ENCODE data around the gene TMEM123. TPM values are rescaled to one million over a fixed set of nuclear protein-coding genes. Genes with fewer than 3 reads are reported as not detected.

The TMEM123 gene, protein sequence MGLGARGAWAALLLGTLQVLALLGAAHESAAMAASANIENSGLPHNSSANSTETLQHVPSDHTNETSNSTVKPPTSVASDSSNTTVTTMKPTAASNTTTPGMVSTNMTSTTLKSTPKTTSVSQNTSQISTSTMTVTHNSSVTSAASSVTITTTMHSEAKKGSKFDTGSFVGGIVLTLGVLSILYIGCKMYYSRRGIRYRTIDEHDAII
- polyA plus RNA-seq (2013, experiment 1 of 2; ENCODE audit: insufficient read length): 173 TPM
- polyA plus RNA-seq (2013, experiment 2 of 2; ENCODE audit: insufficient read length): 215 TPM

DNA sequence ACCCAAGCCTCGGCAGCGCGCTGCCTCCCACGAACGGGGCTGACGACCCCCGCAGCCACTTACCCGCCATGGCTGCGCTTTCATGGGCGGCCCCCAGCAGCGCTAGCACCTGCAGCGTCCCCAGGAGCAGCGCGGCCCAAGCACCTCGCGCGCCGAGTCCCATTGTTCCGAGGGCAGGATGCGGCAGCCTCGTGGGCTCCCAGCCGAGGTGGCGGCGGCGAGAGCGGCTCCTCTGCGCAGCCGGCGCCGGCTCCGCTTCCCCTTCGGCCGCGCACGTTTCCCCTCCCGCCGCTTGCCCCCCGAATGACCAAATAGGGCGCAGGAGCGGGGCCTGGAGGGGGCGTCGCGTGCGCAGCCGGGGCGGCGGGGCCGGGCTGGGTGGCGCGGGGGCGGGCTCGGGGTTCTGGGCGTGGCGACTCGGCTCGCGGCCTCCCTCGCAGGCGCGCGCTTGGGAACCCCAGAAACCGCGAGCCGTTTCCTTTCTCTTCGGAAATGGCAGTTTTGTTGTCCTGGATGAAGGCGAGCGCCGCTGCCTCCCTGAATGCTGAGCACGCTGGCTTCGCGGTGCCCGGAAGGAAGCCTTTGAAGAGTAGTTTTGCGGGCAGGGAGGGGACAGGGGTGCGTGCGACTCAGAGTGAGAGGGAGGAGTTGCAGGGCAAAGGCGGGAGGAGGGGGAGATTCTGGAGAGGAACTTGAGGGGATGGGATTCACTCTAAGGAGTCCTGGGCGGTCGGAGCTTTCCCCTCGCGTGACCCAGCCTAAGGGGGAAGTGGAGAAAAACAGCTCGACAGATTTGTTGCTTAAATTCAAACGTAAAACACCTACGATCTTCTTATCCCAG is at the start of gene TMEM123:
Gene TMEM123, minus strand, starts transcription at position 305 of the 841 bp plus-strand sequence. Its CDS starts 142 bp downstream, at position 163.
- DNase-seq: peak; percentile 73

GRCh38 chr11:102500829-102501228 is 48.3 kb upstream of the TMEM123 start:
- no peak for DNase-seq

DNA sequence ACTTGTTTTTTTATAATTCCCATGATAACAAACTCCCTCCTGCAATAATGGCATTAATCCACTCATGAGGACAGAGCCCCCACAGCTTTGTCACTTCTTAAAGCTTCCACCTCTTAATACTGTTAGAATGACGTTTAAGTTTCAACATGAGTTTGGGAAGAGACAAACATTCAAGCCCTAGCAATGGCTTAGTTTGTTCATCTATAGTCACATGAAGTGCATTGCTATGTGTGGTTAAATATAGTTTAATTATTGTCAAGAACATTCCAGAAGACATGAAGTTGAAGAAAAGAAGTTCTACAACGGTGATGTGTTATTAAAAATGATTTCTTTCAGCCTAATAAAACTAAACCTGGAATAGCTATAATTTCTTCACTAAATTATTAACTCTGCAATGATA is 47.4 kb upstream of the TMEM123 start:
- no peak for DNase-seq

GRCh38 chr11:102499151-102499550 is 46.6 kb upstream of the TMEM123 start:
- DNase-seq: no peak

DNA sequence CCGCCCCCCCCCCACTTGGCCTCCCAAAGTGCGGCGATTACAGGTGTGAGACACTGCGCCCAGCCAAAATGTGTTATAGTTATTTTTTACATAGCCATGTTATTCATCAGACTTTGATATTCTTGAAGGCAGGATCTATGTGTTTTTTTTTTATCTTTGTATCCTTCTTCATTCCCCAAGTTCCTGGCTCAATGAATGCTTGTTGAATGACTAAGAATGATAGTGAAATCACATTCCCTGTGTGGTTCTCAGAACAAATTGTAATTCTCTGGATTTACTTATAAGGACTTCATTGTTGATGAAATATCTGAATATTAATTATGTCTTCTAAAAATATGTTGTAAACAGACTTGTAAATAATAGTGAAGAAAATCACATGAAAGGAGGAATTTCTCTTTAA is 44.5 kb upstream of the TMEM123 start:
- DNase-seq: peak; percentile 79

DNA sequence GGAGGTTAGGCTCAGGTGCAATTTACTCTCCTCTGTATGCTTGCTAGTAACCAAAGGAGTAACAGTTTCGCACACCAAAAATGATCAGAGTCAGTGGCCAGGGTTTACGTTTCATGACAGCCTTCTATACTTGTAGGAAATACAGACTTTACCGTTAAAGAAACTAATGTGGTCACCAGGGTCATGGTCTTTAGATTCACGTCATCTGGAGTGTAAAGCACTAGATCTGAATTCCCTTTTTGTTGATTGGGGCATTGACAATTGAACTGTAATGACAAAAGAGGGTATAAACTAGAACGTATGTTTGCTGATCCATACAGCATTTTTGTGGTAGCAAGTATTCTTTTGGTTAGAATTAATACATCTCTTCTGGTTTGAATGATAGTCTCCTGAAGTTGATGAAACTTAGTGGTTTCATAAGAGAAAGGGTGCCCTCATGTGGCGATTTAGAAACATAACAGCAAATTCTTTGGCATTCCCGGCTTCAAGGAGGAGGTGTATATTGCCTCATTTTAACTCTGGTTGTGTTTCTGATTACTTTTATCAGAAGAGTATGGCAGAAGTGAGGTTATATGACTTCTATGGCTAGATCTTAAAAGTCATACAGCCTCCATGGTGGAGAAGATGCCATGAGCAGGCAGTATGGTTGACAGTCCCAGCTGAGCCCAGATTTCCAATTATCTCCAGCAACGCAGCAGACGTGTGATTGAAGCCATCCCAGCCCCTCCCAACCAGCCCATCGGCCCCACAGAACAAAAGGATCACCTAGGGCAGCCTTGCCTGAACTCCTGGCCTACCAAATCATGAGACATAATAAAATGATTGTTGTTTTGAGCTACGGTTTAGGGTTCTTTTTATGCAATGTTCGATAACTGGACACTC is 42.8 kb upstream of the TMEM123 start:
- peak; percentile 83 for DNase-seq

DNA sequence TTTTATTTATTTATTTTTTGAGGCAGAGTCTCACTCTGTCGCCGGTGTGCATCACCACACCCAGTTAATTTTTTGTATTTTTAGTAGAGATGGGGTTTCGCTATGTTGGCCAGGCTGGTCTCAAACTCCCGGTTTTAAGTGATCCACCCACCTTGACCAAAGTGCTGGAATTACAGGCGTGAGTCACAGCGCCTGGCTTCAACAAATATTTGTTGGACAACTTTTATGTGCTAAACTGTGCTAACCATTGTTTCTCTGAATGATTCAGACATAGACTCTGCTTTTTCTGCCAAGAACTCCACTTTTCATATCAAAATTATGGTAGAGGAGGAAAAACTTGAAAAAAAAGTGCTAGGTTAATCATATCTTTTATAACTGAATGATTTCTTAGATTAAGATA is 41.7 kb upstream of the TMEM123 start:
- DNase-seq: peak; percentile 24

GRCh38 chr11:102493524-102493923 is 41.0 kb upstream of the TMEM123 start:
- no peak for DNase-seq

DNA sequence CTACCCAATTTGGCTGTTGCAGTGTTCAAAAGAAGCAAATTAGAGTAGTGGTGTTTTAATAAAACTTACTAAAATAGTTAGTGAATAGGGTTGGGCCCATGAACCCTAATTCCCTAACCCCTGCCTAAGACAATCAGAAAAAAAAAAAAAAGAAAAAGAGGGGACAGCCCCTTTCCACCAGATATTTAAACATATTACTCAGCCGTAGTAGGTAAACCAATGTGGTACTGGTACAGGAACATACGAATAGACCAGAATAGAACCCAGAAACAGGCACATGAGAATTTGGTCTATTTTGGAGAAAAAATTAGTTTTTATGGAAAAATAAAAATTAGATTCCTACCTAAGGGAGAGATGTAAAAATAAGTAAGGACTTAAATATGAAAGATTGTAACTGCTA is 39.4 kb upstream of the TMEM123 start:
- no peak for DNase-seq

DNA sequence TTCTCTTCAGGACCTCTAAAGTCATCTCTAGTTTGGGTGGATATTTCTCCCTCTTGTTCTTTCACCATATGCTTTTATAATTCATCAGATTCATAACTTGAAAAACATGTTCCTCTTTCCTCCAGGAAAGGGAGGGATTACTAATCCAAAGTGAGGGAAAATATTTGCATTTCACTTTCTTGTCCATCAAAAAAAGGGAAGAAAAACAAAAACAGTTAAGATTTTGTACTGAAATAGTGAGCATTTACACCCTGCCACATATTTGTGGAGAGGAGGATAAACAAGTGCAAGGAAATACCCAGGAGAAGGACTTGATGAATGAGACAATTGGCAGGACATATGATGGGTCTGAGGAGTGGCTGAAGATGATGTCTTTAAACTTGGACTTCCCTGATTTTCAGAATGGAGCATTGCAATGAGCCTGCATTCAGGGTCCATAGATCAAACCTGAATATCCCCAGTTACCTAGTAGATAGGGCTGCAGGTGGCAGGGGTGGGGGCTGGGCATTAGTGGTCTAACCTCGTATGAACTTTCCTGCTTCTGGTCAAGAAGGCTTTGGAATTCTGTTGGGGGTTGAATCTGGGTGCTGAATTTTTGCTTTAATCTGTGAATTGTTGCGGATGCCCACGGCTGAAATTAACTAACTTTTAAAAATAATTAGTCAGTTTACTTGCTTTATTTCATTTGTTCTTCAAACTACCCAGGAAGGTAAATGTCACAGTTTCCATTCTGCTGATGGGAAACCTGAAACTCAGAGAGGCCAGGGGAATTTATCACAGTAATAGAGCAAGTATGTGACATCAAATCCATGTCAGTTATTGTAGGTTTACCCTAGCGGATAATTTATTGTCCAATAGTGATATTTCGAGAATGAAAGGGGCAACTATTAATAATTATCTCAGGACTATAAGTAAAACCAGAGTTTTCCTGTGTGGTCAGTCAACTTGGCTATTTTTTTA is 36.9 kb upstream of the TMEM123 start:
- no peak for DNase-seq

DNA sequence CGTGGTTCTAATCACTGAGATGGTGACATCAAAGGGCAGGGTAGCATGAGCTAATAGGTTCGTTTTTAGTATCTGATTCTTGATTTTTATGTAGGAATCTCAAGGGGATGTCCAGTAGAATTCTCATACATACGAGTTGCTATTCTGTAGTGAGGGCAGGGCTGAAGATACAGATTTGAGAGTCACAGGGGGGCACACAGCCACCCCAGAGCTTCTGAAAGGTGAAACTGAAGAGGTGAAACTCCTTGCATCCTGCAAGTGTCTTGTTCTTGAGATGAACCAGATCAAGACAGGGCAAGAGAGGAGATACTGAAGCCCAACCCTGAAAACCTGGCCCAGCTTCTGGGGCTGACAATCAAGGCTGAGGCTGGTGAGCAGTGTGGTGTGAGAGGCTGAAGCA is 35.6 kb upstream of the TMEM123 start:
- no peak for DNase-seq

GRCh38 chr11:102487214-102487613 is 34.6 kb upstream of the TMEM123 start:
- no peak for DNase-seq

DNA sequence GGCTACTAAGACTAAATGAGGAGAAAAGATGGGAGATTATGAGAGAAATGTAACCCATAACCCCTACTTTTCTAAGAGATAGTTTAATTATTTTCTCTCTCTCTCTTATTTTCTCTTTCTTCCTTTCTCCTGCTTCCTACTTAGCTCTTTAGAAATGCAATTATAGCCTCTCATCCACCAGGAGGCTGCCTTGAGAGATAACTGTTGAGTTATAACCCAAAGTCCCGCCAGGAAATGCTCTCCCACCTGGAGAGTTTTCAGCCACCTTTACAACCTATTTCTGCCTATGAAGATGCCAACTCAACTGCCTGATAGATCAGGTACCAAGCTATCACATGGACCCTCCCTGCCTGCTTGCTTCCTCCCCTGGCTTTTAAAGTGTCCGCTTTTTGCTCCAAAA is 34.0 kb upstream of the TMEM123 start:
- DNase-seq: no peak

GRCh38 chr11:102485095-102485722 is 32.6 kb upstream of the TMEM123 start:
- no peak for DNase-seq

DNA sequence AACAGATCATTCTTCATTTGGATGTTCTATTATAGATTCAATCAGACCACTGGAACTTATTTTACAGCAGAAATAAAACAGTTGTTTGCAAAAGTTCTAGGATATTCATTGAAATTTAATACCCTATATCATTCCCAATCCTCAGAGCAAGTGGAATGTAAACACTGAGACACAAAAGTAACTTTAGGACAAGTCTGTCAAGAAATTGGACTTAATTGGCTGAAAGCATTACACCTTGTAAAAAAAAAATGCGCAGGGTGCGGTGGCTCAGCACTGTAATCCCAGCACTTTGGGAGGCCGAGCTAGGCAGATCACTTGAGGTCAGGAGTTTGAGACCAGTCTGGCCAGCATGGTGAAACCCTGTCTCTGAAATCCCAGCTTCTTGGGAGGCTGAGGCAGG is 29.9 kb upstream of the TMEM123 start:
- DNase-seq: no peak

- DNase-seq: no peak
Observed at GRCh38 chr11:102479733-102480132, 27.2 kb upstream of the TMEM123 start.

GRCh38 chr11:102478673-102479299 is 26.2 kb upstream of the TMEM123 start:
- DNase-seq: no peak

DNA sequence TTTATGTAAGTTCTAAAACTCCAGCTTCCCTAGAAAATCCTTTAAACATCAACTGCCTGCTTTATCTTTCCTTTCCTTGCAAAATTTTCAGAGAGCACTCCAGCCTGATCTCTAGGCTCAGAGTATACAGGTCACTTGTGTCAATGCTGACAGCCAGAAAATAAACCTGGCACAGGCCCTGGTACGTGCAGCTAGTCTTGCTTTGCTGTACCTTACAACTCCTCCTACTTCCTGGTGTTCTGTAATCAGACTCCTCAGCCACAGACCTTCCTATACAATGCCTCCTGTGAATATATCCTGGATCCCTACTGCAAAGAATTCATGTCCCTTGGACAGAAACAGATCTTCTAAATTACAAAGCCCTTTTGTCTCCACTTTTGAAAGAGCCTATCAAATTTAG is 24.2 kb upstream of the TMEM123 start:
- DNase-seq: no peak

DNA sequence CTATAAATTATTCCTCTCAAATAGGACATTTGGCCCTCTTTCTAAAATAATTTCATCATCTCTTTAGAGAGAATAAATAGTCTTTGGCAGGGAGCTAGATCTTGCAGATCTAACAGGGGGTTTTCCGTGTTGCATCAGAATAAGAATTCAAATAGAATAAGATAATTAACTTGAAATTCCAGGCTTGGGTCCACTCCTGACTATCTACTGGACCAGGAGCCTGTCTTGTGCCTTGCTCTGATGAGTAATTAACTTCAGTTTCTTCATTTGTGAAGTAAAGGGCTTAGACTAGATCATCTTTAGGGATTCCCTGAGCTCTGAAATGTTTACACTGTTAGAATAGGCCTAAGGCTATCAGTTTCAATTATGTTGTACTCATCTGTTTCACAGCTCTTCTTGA is 23.5 kb upstream of the TMEM123 start:
- no peak for DNase-seq

DNA sequence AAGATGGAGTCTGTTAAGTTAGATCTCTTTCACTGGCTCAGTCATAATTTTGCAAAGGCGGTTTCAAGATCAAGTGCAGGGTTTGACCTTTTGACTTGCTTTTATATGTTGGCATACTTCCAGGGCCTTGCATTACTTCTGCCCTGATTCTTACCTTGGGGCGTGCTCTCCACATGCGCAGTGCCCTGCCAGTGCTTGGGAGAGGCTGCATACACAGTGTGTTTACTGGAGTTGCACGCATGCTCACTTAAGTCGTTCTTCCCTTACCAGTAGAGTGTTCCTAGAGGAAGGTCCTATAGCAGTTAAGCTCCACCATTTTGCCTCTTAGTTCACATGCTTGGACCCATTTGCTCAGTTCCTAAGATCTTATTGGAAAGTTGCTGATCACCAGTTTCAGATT is 21.0 kb upstream of the TMEM123 start:
- no peak for DNase-seq

DNA sequence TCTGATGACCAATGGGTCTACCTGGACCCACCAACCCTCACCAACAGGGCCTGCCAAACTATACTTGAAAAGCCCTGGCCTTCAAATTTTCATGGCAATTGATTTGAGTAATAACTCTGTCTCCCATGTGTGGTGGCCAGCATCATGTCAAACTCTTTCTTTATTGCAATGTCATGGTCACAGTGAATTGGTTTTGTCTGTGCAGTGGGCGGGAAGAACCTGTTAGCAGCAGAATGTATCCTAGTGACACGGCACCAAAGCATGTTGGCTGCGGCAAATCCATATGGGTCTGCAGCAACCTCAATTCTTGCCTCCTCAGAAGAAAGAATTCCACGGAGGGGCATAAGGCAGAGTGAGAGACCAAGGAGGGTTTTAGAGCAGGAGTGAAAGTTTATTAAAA is 19.6 kb upstream of the TMEM123 start:
- DNase-seq: no peak
